ENCODE results near the gene ESYT1. TPM values are rescaled to one million over a fixed set of nuclear protein-coding genes. Genes with fewer than 3 reads are reported as not detected.
A peak's percentile ranks its signal among the peaks of the same experiment; 100 is the strongest.

ESYT1 gene
- total RNA-seq, 6 experiments from 2014 or later, result 136 to 174 (median 151) TPM

GRCh38 chr12:56172839-56173238 lies 44.8 kb downstream of the ESYT1 start:
- TF ChIP-seq, protein P1, sequence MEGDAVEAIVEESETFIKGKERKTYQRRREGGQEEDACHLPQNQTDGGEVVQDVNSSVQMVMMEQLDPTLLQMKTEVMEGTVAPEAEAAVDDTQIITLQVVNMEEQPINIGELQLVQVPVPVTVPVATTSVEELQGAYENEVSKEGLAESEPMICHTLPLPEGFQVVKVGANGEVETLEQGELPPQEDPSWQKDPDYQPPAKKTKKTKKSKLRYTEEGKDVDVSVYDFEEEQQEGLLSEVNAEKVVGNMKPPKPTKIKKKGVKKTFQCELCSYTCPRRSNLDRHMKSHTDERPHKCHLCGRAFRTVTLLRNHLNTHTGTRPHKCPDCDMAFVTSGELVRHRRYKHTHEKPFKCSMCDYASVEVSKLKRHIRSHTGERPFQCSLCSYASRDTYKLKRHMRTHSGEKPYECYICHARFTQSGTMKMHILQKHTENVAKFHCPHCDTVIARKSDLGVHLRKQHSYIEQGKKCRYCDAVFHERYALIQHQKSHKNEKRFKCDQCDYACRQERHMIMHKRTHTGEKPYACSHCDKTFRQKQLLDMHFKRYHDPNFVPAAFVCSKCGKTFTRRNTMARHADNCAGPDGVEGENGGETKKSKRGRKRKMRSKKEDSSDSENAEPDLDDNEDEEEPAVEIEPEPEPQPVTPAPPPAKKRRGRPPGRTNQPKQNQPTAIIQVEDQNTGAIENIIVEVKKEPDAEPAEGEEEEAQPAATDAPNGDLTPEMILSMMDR (IDR thresholded peaks at IDR 0.05), result no peak
- no peak overlapping the region for H3K27ac Mint-ChIP-seq
- H3K36me3 Mint-ChIP-seq (ENCODE audit: low read depth), result peaks cover 51% of the 10 kb centered on the region
- DNase-seq, result no peak
- H3K4me3 Mint-ChIP-seq, result no peak overlapping the region
- peaks cover 6% of the 10 kb centered on the region for H3K27me3 Mint-ChIP-seq (ENCODE audit: insufficient read depth)
- H3K4me1 Mint-ChIP-seq (ENCODE audit: low read depth), result no peaks in the 10 kb centered on the region
- no peaks in the 10 kb centered on the region for H3K9me3 Mint-ChIP-seq

- Mint-ChIP-seq H3K4me1 (ENCODE audit: low read depth) (no peaks in the 10 kb centered on the region), H3K27me3 (ENCODE audit: insufficient read depth) (peaks cover 1% of the 10 kb centered on the region; the same call in 1 of the 2 replicates), H3K4me3 (no peak overlapping the region), H3K36me3 (ENCODE audit: low read depth) (peaks cover 57% of the 10 kb centered on the region), H3K9me3 (no peaks in the 10 kb centered on the region), H3K27ac (no peak overlapping the region; the same call in 1 of the 2 replicates)
- DNase-seq, result no peak
- TF ChIP-seq, protein P1 (IDR thresholded peaks at IDR 0.05), result no peak
Measured at GRCh38 chr12:56178347-56178746, 50.3 kb downstream of the ESYT1 start.

- Mint-ChIP-seq H3K36me3 (ENCODE audit: low read depth) (peaks cover 21% of the 10 kb centered on the region), H3K4me1 (ENCODE audit: low read depth) (peaks cover 31% of the 10 kb centered on the region), H3K27ac (no peak overlapping the region), H3K4me3 (peak overlapping the region; percentile 91; the same call in 1 of the 2 replicates), H3K9me3 (0 out of 2 replicates have a peak, but pooled peaks cover 3% of the 10 kb centered on the region), H3K27me3 (ENCODE audit: insufficient read depth) (peaks cover 7% of the 10 kb centered on the region)
- TF ChIP-seq, protein P1 (IDR thresholded peaks at IDR 0.05), result no peak
- no peak for DNase-seq
Measured at GRCh38 chr12:56186957-56187356, 58.9 kb downstream of the ESYT1 start.

- Mint-ChIP-seq H3K4me3 (peak overlapping the region; percentile 91), H3K36me3 (ENCODE audit: low read depth) (peaks cover 21% of the 10 kb centered on the region), H3K4me1 (ENCODE audit: low read depth) (peaks cover 39% of the 10 kb centered on the region), H3K27ac (peak overlapping the region; percentile 80), H3K27me3 (ENCODE audit: insufficient read depth) (peaks cover 7% of the 10 kb centered on the region), H3K9me3 (0 out of 2 replicates have a peak, but pooled peaks cover 3% of the 10 kb centered on the region)
- TF ChIP-seq, protein P1 (IDR thresholded peaks at IDR 0.05), result no peak
- no peak for DNase-seq
Measured at GRCh38 chr12:56188131-56188777, 60.2 kb downstream of the ESYT1 start.

DNA sequence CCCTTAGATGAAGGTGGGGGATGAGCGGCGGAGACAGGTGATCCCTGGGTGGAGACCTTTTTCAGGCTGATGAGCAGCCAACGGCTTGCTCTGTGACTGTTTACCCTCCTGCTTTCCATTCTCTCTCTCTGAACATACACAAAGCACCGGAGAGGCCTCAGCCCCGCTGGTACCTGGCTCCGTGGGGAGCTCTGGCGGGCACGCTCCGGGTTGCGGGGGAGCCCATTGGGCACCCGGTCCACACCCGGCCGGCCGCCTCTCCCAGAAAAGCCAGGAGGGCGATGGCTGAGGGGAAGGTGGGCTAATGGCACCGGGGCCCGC lies 60.7 kb downstream of the ESYT1 start:
- no peak for DNase-seq
- peaks cover 7% of the 10 kb centered on the region for H3K27me3 Mint-ChIP-seq (ENCODE audit: insufficient read depth)
- H3K4me1 Mint-ChIP-seq (ENCODE audit: low read depth), result peaks cover 43% of the 10 kb centered on the region
- H3K9me3 Mint-ChIP-seq, result 0 out of 2 replicates have a peak, but pooled peaks cover 3% of the 10 kb centered on the region
- H3K4me3 Mint-ChIP-seq, result peak overlapping the region; percentile 91
- H3K27ac Mint-ChIP-seq, result peak overlapping the region; percentile 80
- TF ChIP-seq, protein P1 (IDR thresholded peaks at IDR 0.05), result no peak
- H3K36me3 Mint-ChIP-seq (ENCODE audit: low read depth), result peaks cover 21% of the 10 kb centered on the region
